ENCODE results near the gene TMEM69. TPM values are rescaled to one million over a fixed set of nuclear protein-coding genes. Genes with fewer than 3 reads are reported as not detected.
A peak's percentile ranks its signal among the peaks of the same experiment; 100 is the strongest.
"Not testable (repeated sequence)": the region's sequence is repeated elsewhere in the genome, so short reads cannot be mapped to it uniquely, and the experiment has no call there.

Gene TMEM69
- total RNA-seq, 1 donor from 2014 or later: 6.5 TPM

DNA sequence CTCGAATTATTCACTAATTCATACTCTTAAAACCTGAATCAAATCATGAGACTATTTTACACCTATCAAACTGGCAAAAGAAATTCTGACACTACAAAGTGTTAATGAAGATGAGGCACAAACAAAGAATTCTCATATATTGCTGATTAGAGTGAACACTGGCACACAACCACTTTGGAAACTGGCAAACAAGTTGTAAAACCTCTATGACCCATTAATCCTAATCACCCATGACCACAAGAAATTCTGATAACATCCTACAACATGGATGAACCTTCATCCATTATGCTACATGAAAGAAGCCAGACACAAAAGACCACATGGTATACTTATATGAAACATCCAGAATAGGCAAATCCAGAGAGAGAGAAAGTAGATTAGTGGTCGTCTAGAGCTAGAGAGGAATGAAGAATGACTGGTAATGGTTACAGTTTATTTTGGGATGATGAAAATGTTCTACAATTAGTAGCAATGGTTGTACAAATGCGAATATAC is 10.2 kb upstream of the TMEM69 start:
- DNase-seq (ENCODE audit: low spot score): no peak
- ATAC-seq: no peak

DNA sequence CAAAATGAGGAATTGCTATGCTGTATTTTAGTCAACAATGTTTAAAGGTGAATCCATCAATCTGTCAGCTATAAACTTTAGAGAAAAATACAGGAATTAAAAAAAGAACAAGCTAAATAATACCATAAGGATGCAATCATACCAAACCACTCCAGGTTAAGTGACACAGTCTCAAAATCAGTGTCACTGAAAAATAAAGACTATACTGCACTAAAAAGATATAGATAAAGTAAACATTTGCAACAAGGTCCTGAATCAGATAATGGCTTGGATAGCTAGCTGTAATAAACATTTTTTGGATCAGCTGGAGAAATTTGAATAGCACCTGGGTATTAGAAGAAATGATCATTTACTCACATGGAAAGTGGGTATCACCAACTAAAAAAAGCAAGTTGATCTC is 9.5 kb upstream of the TMEM69 start:
- DNase-seq (ENCODE audit: low spot score) (no peak), ATAC-seq (no peak)

DNA sequence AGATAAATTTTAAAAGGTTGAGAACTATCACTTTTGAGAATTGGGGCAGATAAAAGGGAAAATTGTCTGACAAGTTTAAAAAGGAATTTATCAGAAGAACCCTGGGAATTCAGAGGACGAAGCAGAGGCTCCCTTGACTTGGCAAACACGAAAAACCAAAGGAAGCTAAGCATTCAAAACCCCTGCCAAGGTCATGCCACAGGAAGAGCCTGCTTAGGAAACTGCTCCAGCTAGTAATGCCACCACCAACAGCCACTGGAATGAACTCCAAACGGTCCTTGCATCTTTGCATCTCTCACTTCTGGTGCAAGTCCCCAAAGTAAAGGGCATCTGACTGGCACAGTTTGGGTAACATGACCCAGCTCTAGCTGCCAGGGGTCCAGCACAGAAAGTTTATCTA is 8.9 kb upstream of the TMEM69 start:
- peak; percentile 40 for ATAC-seq
- DNase-seq (ENCODE audit: low spot score): no peak

DNA sequence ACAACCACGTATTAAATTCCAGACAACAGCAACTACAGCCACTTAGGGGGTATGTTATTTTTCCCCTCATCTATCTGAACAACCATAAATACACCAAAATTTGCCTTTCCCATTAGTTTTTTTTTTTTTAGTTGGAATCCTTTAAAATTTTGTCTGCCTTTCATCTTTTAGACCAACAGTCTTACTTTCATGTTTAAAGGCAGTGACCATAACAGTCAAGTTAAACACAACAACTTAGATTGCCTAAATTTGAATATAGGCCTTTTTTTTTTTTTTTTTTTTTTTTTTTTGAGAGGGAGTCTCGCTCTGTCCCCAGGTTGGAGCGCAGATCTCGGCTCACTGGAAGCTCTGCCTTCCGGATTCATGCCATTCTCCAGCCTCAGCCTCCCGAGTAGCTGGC is 5.0 kb upstream of the TMEM69 start:
- ATAC-seq (no peak), DNase-seq (ENCODE audit: low spot score) (no peak)

- no peak for ATAC-seq
- no peak for DNase-seq (ENCODE audit: low spot score)
Observed at GRCh38 chr1:45684402-45684801, 3.6 kb upstream of the TMEM69 start.

GRCh38 chr1:45685308-45686014 is 2.5 kb upstream of the TMEM69 start:
- no peak for DNase-seq (ENCODE audit: low spot score)
- ATAC-seq: no peak

DNA sequence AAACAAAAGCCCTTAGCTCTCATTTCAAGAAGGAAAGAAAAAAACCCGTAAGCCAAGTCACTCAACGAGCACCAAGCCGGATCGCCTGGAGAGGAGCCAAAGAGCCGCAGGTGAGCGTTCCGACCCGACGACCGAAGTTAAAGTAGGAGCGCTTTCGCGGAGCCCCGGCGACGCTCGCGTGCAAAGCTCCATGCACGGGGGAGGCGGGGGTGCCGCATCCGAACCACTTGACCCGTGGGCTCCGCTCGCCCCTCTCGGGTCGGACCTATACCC is 2.0 kb upstream of the TMEM69 start:
- DNase-seq (ENCODE audit: low spot score): peak; percentile 85
- ATAC-seq: peak; percentile 28

DNA sequence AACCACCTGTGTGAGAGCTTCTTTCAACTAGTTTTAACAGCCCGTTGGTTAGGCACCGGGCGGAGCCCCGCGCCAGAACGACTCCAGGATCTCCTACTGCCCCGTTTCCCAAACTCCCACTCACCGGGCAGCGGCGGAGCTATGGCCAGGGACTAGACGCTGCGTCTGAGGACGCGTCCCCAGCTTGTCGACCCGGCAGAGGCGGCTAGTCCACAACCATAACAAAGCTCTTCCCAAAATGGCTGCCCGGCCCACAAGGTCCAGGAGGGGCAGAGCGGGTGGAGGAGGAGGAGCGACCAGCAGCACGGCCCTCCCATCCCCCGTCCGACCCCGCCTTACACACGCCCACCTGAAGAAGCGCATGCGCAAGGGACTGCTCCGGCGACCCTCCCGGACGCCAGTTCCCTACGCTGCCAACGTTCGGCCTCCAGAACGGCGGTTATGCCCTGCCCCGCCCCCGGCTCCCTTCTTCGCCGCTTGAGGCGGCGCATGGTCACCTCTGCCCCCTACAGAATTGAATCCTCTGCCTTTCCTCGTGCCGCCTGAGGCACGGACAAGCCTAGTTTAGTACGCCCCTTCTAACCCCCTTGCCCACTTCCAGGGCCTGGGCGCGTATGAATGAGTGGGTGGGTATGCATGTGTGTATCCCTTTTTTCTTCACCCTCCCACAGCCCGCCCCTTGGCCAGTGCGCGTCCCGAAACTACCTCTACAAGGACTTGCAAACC is 1.5 kb upstream of the TMEM69 start, which contains the start of gene GPBP1L1:
TSS of gene GPBP1L1 (minus strand) at position 246 of the 726 bp plus-strand sequence. CDS start 27,446 bp downstream, outside the sequence.
- DNase-seq (ENCODE audit: low spot score) (peak; percentile 99), ATAC-seq (peak; percentile 82)

DNA sequence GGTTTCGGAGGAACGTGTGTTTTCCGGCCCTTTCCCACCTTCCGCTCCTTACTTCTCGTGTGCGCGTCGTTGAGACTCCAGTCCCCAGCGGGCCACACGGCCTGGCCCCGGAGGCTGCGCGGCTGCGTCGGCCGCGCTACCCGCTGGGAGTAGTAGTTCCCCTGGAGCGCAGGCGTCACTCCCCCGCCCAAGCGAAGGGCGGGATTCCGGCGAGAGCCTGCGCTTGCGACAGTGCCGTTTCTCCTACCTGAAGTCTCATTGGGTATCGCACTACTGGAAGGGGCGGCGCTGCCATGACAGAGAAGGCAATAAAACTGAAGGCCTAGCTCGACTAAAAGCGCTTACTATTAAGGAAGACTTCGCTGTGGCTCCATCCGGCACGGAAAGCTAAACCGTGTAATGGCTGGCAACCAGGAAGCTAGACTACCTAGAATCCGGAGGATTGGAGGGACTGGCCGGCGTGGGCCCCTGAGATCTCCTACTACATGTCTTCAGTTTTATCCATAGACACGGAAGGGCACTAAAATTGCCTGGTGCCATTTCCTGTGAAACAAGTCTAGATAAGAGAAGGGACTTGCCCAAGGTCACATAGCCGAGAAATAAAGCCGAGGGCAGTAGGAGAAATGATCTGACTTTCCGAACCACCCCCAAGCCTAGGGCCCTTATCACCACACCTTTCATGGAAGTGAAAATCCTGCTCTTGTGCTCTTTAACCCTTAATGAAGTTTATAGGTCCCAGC is 797 bp upstream of the TMEM69 start:
- DNase-seq (ENCODE audit: low spot score) (peak; percentile 98), ATAC-seq (peak; percentile 87)

GRCh38 chr1:45693811-45694210 is 5.8 kb downstream of the TMEM69 start:
- DNase-seq (ENCODE audit: low spot score): not testable (repeated sequence)

DNA sequence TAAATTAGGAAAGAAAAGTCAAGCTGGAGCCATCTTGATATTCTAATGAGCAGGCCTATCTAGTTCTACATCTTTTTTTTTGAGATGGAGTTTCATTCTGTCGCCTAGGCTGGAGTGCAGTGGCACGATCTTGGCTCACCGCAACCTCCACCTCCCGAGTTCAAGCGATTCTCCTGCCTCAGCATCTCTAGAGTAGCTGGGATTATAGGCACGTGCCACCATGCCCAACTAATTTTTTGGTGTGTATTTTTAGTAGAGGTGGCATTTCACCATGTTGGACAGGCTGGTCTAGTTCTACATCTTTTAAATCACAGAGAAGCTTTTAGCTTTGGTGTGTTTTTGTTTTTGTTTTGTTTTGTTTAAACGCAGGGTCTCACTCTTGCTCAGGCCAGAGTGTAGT is 6.8 kb downstream of the TMEM69 start:
- DNase-seq (ENCODE audit: low spot score) (no peak), ATAC-seq (no peak)

More at GRCh38 chr1:45693811-45694210, 5.8 kb downstream of the TMEM69 start:
- ATAC-seq: not testable (repeated sequence)

DNA sequence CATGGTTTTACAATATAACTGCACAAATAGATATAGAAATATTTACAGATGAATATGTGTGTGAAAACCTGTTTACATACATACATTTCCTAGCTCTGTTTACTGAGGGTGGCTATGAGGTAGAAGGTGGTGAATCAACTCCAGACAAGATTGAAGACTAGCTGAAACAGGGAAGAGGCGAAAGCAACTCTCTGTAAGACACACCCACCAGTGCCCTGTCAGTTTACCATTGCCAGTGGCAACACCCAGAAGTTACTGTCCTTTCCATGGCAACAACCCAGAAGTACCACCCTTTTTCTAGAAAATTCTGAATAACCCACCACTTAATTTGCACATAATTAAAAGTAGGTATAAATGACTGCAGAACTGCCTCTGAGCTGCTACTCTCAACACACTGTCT is 16.7 kb downstream of the TMEM69 start:
- DNase-seq (ENCODE audit: low spot score): no peak
- no peak for ATAC-seq

DNA sequence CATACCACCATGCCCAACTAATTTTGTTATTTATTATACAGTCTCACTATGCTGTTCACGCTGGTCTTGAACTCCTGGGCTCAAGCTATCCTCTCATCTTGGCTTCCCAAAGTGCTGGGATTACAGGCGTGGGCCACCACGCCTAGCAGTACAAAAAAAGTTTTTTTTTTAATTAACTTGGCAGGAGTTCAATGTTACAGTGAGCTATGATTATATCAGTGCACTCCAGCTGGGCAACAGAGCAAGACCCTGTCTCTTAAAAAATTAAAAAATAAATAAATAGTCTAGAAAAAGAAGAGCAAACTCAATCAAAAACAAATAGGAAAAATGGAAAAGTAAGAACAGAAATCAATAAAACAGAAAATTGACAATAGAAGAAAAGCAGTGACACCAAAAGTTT is 25.7 kb downstream of the TMEM69 start:
- DNase-seq (ENCODE audit: low spot score) (no peak), ATAC-seq (no peak)

DNA sequence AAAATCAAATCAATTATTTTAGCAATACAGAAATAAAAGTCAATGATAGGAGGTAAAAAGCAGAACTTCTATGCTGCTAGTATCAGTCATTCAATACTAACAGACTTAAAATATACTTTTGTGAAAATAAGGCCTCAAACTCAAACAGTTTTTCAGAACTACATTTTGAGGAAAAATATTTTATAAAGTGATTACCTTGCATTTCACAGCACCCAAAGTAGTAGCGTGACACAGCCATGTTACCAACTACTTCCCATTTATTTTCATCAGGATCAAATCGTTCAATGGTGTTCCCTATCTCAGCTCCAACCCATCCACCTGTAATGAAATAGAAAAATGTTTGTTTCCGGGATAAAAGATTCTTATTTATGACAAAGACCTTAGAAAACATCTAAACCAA is 28.7 kb downstream of the TMEM69 start:
- no peak for DNase-seq (ENCODE audit: low spot score)

DNA sequence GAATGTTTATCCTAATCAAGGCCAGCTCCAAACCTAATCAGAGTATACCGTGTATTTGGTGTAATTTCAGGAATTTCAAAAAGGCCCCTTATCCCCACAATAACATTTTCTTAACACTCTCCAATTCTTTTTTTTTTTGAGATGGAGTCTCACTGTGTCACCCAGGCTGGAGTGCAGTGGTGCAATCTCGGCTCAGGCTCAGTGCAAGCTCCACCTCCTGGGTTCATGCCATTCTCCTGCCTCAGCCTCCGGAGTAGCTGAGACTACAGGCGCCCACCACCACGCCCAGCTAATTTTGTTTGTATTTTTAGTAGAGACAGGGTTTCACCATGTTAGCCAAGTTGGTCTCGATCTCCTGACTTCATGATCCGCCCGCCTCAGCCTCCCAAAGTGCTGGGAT is 29.4 kb downstream of the TMEM69 start:
- peak; percentile 30 for ATAC-seq
- not testable (repeated sequence) for DNase-seq (ENCODE audit: low spot score)

More for the DNA sequence above, 28.7 kb downstream of the TMEM69 start:
- no peak for ATAC-seq

GRCh38 chr1:45718289-45718688 is 30.3 kb downstream of the TMEM69 start:
- ATAC-seq (no peak), DNase-seq (ENCODE audit: low spot score) (no peak)

DNA sequence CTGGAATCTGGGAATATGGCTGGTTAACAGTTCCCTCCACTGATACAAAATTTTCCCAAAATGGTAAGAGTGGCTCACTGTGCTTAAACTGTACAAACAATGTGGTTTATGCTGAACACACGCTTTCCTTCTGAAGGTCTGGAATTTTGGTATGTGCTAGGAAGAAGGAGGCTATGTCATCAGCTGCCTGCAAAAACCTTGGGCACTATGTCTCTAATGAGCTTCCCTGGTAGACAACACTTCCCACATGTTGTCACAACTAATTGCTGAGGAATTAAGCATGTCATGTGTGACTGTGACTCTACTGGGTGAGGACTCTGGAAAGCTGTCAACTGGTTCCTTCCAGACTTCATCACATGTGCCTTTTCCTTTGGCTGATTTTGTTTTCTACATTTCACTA is 33.2 kb downstream of the TMEM69 start:
- no peak for DNase-seq (ENCODE audit: low spot score)
- no peak for ATAC-seq

- ATAC-seq (peak; percentile 51), DNase-seq (ENCODE audit: low spot score) (no peak)
Observed at GRCh38 chr1:45722809-45723208, 34.8 kb downstream of the TMEM69 start.

DNA sequence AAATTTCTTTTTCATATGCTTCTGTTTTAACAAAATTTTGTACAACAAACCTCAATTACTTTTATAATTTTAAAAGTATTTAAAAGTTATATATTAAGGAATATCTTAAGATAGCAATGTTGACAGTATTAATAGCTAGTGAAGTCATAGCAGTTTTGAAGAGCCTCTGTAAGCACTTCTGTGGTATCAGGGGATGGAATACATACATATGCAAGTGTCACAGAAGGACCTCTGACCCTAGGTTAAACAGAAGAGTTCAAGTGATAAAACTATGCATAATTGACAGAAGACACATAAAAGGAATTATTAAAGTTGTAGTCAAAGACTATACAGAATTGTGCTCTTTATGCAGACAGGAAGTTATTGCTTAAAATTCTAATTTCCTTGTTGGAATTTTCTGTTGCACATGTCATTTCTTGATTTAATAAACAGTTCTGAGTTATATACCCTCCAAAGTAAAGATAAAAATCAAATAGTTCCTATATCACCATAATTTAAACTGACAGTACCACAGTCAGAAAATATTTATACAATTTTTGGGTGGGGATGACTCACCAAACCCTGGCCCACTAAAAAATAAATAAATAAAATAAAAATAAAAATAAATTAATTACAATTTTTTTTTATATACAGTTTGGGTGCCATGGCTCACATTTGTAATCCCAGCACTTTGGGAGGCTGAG is 35.4 kb downstream of the TMEM69 start:
- DNase-seq (ENCODE audit: low spot score): no peak
- no peak for ATAC-seq

- not testable (repeated sequence) for DNase-seq (ENCODE audit: low spot score); ATAC-seq
Observed at GRCh38 chr1:45726007-45726406, 38.0 kb downstream of the TMEM69 start.

Data from left lobe of liver (tissue), 2 donors.